ENCODE data around the gene ATG3. TPM values are rescaled to one million over a fixed set of nuclear protein-coding genes. Genes with fewer than 3 reads are reported as not detected.

The ATG3 gene
- total RNA-seq, 4 donors from 2014 or later: 41.7 to 55.1 (median 44.3) TPM

DNA sequence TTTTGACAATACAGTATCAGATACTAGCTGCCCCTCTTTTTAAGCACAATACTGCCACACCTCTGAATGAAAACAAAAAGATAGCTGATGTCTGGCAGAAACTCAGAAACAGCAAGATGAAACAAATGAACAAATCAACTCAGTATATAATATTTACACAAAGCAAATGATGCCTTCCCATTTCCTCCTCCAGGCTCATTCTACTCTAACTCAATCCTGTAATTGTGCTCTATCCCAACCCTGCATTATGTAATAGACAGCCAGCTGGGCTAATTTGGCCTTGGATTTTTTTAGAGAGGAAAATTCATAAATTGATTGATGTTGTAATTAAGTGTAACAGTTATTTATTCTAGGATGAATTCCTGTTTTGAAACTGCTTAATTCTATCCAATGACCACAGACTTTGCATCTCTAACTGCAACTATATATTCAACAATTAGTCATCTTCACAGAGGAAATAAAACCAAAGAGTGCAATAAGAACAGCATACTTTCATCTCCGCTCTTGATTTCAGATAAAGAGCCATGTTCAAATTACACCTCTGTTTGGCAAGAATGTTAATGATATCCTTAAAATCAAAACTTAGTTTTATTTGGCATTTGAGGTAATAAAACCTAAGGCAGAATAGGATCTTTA, 6.1 kb downstream of the ATG3 start:
- no peaks in the 10 kb centered on the region for H3K27me3 ChIP-seq
- H3K4me3 ChIP-seq: no peak overlapping the region
- H3K36me3 ChIP-seq: peaks cover 0 to 7% of the 10 kb centered on the region in 2 donors
- 80 to 93% methylated on average over 1 of the region's 1 CpG for WGBS, 2 donors (ENCODE audit: low coverage in 1 of 2)
- TF ChIP-seq, protein P1, sequence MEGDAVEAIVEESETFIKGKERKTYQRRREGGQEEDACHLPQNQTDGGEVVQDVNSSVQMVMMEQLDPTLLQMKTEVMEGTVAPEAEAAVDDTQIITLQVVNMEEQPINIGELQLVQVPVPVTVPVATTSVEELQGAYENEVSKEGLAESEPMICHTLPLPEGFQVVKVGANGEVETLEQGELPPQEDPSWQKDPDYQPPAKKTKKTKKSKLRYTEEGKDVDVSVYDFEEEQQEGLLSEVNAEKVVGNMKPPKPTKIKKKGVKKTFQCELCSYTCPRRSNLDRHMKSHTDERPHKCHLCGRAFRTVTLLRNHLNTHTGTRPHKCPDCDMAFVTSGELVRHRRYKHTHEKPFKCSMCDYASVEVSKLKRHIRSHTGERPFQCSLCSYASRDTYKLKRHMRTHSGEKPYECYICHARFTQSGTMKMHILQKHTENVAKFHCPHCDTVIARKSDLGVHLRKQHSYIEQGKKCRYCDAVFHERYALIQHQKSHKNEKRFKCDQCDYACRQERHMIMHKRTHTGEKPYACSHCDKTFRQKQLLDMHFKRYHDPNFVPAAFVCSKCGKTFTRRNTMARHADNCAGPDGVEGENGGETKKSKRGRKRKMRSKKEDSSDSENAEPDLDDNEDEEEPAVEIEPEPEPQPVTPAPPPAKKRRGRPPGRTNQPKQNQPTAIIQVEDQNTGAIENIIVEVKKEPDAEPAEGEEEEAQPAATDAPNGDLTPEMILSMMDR (IDR thresholded peaks at IDR 0.05): no peak
- TF ChIP-seq POLR2A (IDR thresholded peaks at IDR 0.05) (no peak), EP300 (IDR thresholded peaks at IDR 0.05) (no peak), POLR2AphosphoS5 (IDR thresholded peaks at IDR 0.05) (no peak)
- H3K9me3 ChIP-seq: no peaks in the 10 kb centered on the region
- H3K27ac ChIP-seq: no peak overlapping the region
- ATAC-seq: no peak
- peaks cover 6 to 56% (median 25%) of the 10 kb centered on the region in 3 donors for H3K4me1 ChIP-seq

DNA sequence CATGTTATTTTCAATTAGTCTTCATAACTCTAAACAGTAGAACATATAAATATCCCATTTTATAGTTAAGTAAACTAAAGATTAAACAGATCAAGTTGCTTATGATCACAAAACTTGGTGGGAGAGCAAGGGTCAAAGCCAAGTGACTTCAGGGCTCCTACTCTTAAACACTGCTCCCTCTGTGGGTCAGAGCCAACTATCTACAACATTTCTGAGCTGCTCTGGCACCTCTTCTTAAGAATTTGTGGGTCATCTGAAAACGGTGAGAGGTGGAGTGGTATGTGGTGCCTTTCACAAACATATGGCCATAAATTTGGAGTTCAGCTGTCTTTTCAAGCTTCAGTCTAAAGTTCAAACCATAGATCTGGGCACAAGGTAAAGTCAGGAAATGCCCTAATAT, 10.9 kb downstream of the ATG3 start:
- no peak overlapping the region for H3K4me3 ChIP-seq

GRCh38 chr3:112546216-112546759, 15.5 kb downstream of the ATG3 start:
- no peaks in the 10 kb centered on the region for H3K27me3 ChIP-seq
- H3K27ac ChIP-seq: no peak overlapping the region
- H3K4me1 ChIP-seq: peaks cover 0 to 7% (median 2%) of the 10 kb centered on the region in 3 donors
- H3K9me3 ChIP-seq: no peaks in the 10 kb centered on the region
- peaks cover 5 to 62% of the 10 kb centered on the region in 2 donors for H3K36me3 ChIP-seq
- ATAC-seq: no peak
- H3K4me3 ChIP-seq: no peak overlapping the region
- TF ChIP-seq POLR2AphosphoS5 (IDR thresholded peaks at IDR 0.05) (no peak), EP300 (IDR thresholded peaks at IDR 0.05) (no peak), POLR2A (IDR thresholded peaks at IDR 0.05) (no peak)
- TF ChIP-seq, protein P1 (IDR thresholded peaks at IDR 0.05): no peak
- WGBS, 2 donors (ENCODE audit: low coverage in 1 of 2): 91 to 98% methylated on average over 4 to 5 of the region's 5 CpGs

More for the DNA sequence above, 10.9 kb downstream of the ATG3 start:
- Histone ChIP-seq H3K9me3 (no peaks in the 10 kb centered on the region), H3K27me3 (no peaks in the 10 kb centered on the region), H3K4me1 (peaks cover 0 to 28% (median 11%) of the 10 kb centered on the region in 3 donors), H3K27ac (no peak overlapping the region), H3K36me3 (peaks cover 5 to 32% of the 10 kb centered on the region in 2 donors)
- ATAC-seq: no peak
- TF ChIP-seq POLR2AphosphoS5 (IDR thresholded peaks at IDR 0.05): no peak
- no peak for TF ChIP-seq POLR2A (IDR thresholded peaks at IDR 0.05)
- no peak for TF ChIP-seq EP300 (IDR thresholded peaks at IDR 0.05)
- TF ChIP-seq, protein P1 (IDR thresholded peaks at IDR 0.05): no peak
- WGBS, 2 donors (ENCODE audit: low coverage in 1 of 2): 0 to 57% methylated on average over 1 of the region's 1 CpG

DNA sequence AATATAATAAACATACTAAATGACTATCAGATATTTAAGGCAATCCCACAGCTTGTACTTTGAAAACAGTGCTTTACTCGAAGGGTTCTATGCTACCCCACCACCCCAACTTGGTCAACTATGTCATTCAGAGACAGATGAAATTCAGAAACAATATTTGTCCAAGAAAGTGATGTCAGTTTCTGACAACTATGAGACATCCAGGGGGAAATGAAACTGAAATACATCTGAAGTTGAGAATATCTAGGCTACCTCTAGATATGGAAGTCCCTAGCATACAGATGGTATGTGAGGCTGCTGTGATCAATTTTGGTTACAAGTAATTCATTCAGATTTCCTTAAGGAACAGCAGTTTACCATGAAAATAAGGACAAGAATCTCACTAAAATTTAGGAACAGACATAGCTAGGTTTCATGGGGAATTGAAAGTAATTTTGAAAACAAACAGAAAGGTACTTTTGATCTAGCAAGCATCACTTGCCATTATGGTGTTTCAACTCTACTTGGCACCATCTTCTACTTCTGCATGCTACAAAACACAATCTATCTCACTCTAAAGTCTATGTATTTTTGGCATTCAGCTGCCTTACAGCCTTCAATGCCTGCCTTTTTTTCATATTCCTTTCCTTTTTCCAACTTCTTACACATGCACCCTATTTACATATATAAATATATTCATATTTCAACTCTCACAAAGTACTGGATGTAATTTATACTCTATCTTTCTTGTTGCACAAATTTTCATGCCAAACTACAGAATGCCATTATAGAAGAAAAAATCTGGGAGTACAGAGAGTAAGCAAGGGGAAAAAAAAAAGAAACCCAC, 21.7 kb downstream of the ATG3 start:
- WGBS, 2 donors (ENCODE audit: low coverage in 1 of 2): 91 to 100% methylated on average over 1 of the region's 1 CpG
- H3K27ac ChIP-seq: no peak overlapping the region
- H3K27me3 ChIP-seq: no peaks in the 10 kb centered on the region
- H3K9me3 ChIP-seq: no peaks in the 10 kb centered on the region
- H3K4me3 ChIP-seq: no peak overlapping the region
- no peak for TF ChIP-seq POLR2AphosphoS5 (IDR thresholded peaks at IDR 0.05)
- TF ChIP-seq POLR2A (IDR thresholded peaks at IDR 0.05): no peak
- no peaks in the 10 kb centered on the region for H3K4me1 ChIP-seq
- H3K36me3 ChIP-seq: peaks cover 0 to 76% of the 10 kb centered on the region in 2 donors
- no peak for ATAC-seq

DNA sequence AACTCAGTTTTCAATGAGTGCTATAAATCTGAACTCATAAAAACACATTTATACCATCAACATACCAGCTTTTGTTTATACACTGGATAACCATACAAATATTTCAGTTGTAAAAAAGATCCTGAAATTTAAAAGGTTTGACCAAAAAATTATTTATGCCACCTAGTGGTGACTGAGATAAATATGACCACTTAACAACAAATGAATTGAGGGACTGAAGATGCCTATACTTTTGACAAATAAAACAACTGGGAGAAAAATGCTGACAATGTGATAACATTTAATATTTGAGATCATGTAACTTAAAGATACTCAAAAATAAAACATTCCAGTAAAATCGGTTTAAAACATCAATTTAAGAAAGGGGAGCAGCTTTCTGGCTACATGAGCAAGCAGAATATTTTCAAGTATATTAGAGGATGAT, 30.4 kb downstream of the ATG3 start:
- H3K36me3 ChIP-seq: peaks cover 0 to 79% of the 10 kb centered on the region in 2 donors
- H3K27ac ChIP-seq: no peak overlapping the region

More for the DNA sequence above, 30.4 kb downstream of the ATG3 start:
- no peaks in the 10 kb centered on the region for H3K4me1 ChIP-seq
- H3K4me3 ChIP-seq: no peak overlapping the region
- TF ChIP-seq, protein P1 (IDR thresholded peaks at IDR 0.05): peak; percentile 50 to 56 (median 52)
- no peak for TF ChIP-seq POLR2AphosphoS5 (IDR thresholded peaks at IDR 0.05)
- WGBS, 2 donors (ENCODE audit: low coverage in 1 of 2): 6 to 10% methylated on average over 1 of the region's 1 CpG
- H3K27me3 ChIP-seq: no peaks in the 10 kb centered on the region
- ATAC-seq: no peak
- no peaks in the 10 kb centered on the region for H3K9me3 ChIP-seq

Data from gastroesophageal sphincter (tissue), 4 donors.